OCI-LY7 (cell line): ENCODE measurements around the gene ZNF783.

Source experiments
- CTCF ChIP-seq: fragments of 200-600 bp; sonication (generic); conservative IDR thresholded peaks from 2 replicates; pipeline ENCODE4 v1.5.1; 2014; ENCODE audit warnings: mild to moderate bottlenecking, antibody characterized with exemption, low read length, moderate library complexity, mixed read lengths
- EZH2phosphoT487 ChIP-seq: fragments of 200-600 bp; sonication (generic); IDR thresholded peaks from 2 replicates; pipeline ENCODE4 v1.6.1; 2018; ENCODE audit warnings: low read depth, borderline replicate concordance, mild to moderate bottlenecking, mixed run types, antibody characterized with exemption, low read length, moderate library complexity, mixed read lengths

- TF ChIP-seq CTCF (no peak), EZH2phosphoT487 (no peak)
Measured at GRCh38 chr7:149291036-149291780, 29.2 kb downstream of the ZNF783 start.
